B cell (primary cell): ENCODE results near the gene IMMP2L. TPM values are rescaled to one million over a fixed set of nuclear protein-coding genes. Genes with fewer than 3 reads are reported as not detected.

ENCODE experiments used
- ATAC-seq: fragments of 200-7000 bp; cut with Tn5 transposase; one replicate; pipeline ENCODE4 v1.10.0; 2021; ENCODE audit warnings: low read depth, mild to moderate bottlenecking, moderate number of reproducible peaks, moderate library complexity
- CTCF ChIA-PET: fragments of 350-600 bp; sonication (Branson Sonifier 250); formaldehyde crosslinking; loops from one replicate; lab custom pipeline; 2021; ENCODE audit warnings: antibody characterized with exemption, inconsistent platforms; lab: Charles Lee
- POLR2A ChIA-PET: fragments of 350-600 bp; sonication (Branson Sonifier 250); formaldehyde crosslinking; loops from one replicate; lab custom pipeline; 2021; ENCODE audit warnings: antibody characterized with exemption; lab: Charles Lee
- DNase-seq: peaks from one replicate; pipeline ENCODE4 v3.0.0; 2013
- H2AFZ ChIP-seq: 2 replicates; pipeline ENCODE4 v1.6.1; 2012; ENCODE audit warnings: mild to moderate bottlenecking, low read depth, low read length; ENCODE audit not compliant: insufficient read depth, poor library complexity, severe bottlenecking
- H3K27ac ChIP-seq, 2 donors: 1 replicate in 1 of 2; 2 replicates in 1 of 2; pipeline ENCODE4 v1.5.1; 2012 to 2013; ENCODE audit warnings: low read length in 2 of 2, mild to moderate bottlenecking in 2 of 2, moderate library complexity in 1 of 2
- H3K27me3 ChIP-seq, 4 experiments: fragments of 200-600 bp in 1 of 4; sonication (generic) in 1 of 4; replicated peaks in 1 of 4; 1 replicate in 2 of 4; 2 replicates in 2 of 4; pipeline versions ENCODE4 v1.6.1 to v1.7.0; 2013 to 2016; ENCODE audit warnings: low read length in 3 of 4, mild to moderate bottlenecking in 2 of 4, mixed read lengths in 1 of 4, moderate library complexity in 1 of 4; ENCODE audit not compliant: insufficient read depth in 4 of 4, control insufficient read depth in 3 of 4; ENCODE audit errors: control extremely low read depth in 1 of 4
- H3K36me3 ChIP-seq, 2 experiments: replicated peaks in 1 of 2; 1 replicate in 1 of 2; 2 replicates in 1 of 2; pipeline versions ENCODE4 v1.6.1 to v1.7.1; 2013; ENCODE audit warnings: low read length in 1 of 2; ENCODE audit not compliant: insufficient read depth in 2 of 2, control insufficient read depth in 1 of 2; ENCODE audit errors: control extremely low read depth in 1 of 2, extremely low read depth in 1 of 2
- H3K4me1 ChIP-seq, 2 donors: fragments of 200-600 bp in 1 of 2; sonication (generic) in 1 of 2; 1 replicate in 1 of 2; 2 replicates in 1 of 2; pipeline versions ENCODE4 v1.5.1 to v1.6.1; 2013 to 2017; ENCODE audit warnings: low read length in 2 of 2; ENCODE audit not compliant: control insufficient read depth in 2 of 2, insufficient read depth in 2 of 2
- H3K4me2 ChIP-seq: replicated peaks from 2 replicates; pipeline ENCODE3; 2012; ENCODE audit warnings: mild to moderate bottlenecking, low read depth, low read length; ENCODE audit not compliant: poor library complexity, severe bottlenecking
- H3K4me3 ChIP-seq, 5 experiments: fragments of 200-600 bp in 1 of 5; sonication (generic) in 1 of 5; 1 replicate in 3 of 5; 2 replicates in 2 of 5; pipeline versions ENCODE4 v1.5.1 to v1.7.0; 2011 to 2016; ENCODE audit warnings: low read length in 4 of 5, mild to moderate bottlenecking in 4 of 5, low read depth in 2 of 5, control low read depth in 1 of 5, moderate library complexity in 1 of 5; ENCODE audit not compliant: insufficient read depth in 1 of 5; ENCODE audit errors: control extremely low read depth in 1 of 5, extremely low read depth in 1 of 5
- H3K79me2 ChIP-seq: fragments of 200-600 bp; sonication (generic); one replicate; pipeline ENCODE4 v1.6.0; 2016; ENCODE audit warnings: low read length; ENCODE audit not compliant: control insufficient read depth, insufficient read depth
- H3K9ac ChIP-seq: fragments of 200-600 bp; sonication (generic); 2 replicates; pipeline ENCODE4 v1.6.1; 2017; ENCODE audit warnings: mild to moderate bottlenecking, low read length, moderate library complexity
- H3K9me3 ChIP-seq, 3 donors: one replicate each; pipeline versions ENCODE4 v1.6.1 to v1.7.1; 2013; ENCODE audit warnings: low read length in 2 of 3; ENCODE audit not compliant: control insufficient read depth in 2 of 3, insufficient read depth in 1 of 3; ENCODE audit errors: control extremely low read depth in 1 of 3
- H4K20me1 ChIP-seq: 2 replicates; pipeline ENCODE4 v1.6.0; 2012; ENCODE audit warnings: mild to moderate bottlenecking, low read length; ENCODE audit not compliant: insufficient read depth, control insufficient read depth, poor library complexity, severe bottlenecking
- H3K27ac Mint-ChIP-seq: one replicate; pipeline ENCODE4 v1.8.0; 2021; ENCODE audit warnings: mixed read lengths
- H3K27me3 Mint-ChIP-seq: one replicate; pipeline ENCODE4 v1.8.0; 2021; ENCODE audit warnings: mixed read lengths
- H3K4me1 Mint-ChIP-seq: one replicate; pipeline ENCODE4 v1.8.0; 2021; ENCODE audit warnings: mixed read lengths
- H3K4me3 Mint-ChIP-seq: one replicate; pipeline ENCODE4 v1.8.0; 2021; ENCODE audit warnings: mixed read lengths
- H3K9me3 Mint-ChIP-seq: one replicate; pipeline ENCODE4 v1.8.0; 2022; ENCODE audit warnings: mixed read lengths; ENCODE audit not compliant: insufficient read depth
- CTCF ChIP-seq: fragments of 200-600 bp; IDR thresholded peaks from one replicate; pipeline ENCODE4 v1.8.0; 2022; ENCODE audit warnings: antibody characterized with exemption, mild to moderate bottlenecking
- EZH2 ChIP-seq: IDR thresholded peaks from 2 replicates; pipeline ENCODE4 v1.6.1; 2012; ENCODE audit warnings: borderline replicate concordance, low read depth, mild to moderate bottlenecking, moderate library complexity, low read length; ENCODE audit not compliant: insufficient read depth, poor library complexity, severe bottlenecking
- WGBS: methylation state at CpG from one replicate; pipeline ENCODE4 v1.1.5; 2013; ENCODE audit warnings: missing lambda C conversion rate; ENCODE audit not compliant: insufficient coverage; 5-methylcytosine and 5-hydroxymethylcytosine counted together
- intact Hi-C: fragments of 100-400 bp; cut with micrococcal nuclease; formaldehyde crosslinking; loops from one replicate; pipeline ENCODE4 v1.10.0; 2022
- polyA plus RNA-seq: library from polyadenylated mRNA; depleted of rRNA; stranded (reverse); fragments of >200 nt; gene quantifications from 2 replicates; pipeline ENCODE4 v1.2.3, GENCODE V29; 2012
- total RNA-seq, 2 donors: library from RNA; stranded (reverse); fragments of 120-200 nt in 1 of 2; gene quantifications; 1 replicate in 1 of 2; 2 replicates in 1 of 2; pipeline versions ENCODE4 v1.2.3 to v1.2.4, GENCODE V29; 2013 to 2022

Gene IMMP2L
- total and polyA plus RNA-seq, 2 donors (not counting 1 experiment from before 2014, with no cell fraction given), result 3.8 to 34.2 TPM

DNA sequence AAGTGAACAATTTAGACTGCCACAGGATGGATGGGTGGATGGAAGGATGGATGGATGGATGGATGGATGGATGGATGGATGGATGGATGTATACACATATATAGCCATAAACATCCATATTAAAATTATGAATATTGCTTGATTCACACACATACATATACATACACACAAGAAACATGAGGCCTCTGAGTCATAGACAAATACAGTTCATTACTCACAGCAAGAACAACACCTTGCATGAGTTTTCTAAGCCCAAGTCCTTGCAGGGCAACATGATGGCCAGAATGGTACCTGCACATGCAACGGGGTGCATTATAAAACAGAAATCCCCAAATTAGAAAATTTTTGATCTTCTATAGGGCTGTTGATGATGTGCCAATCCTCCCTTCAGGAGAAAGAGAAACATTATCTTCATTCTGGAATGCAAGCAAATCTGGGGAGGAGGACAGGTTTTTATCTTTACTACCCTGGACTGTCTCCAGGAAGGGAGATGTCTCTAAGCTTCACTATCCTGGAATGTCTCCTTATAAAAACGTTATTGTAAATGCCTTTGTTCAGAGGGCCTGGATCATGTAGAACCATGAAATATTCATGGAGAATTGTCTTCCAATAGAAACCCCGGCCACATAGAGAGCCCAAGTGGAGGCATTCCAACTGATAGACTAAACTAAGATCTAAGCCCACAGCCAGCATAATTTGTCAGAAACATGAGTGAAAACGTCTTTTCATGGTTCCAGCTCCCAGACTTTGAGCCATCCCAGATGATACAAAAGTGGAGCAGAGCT lies 709.9 kb downstream of the IMMP2L start:
- no peak overlapping the region for H3K4me3 Mint-ChIP-seq
- H3K9me3 Mint-ChIP-seq, result peaks cover 3% of the 10 kb centered on the region
- no peak overlapping the region for H3K27ac ChIP-seq
- H2AFZ ChIP-seq, result no peak overlapping the region
- no peaks in the 10 kb centered on the region for H3K36me3 ChIP-seq
- H3K4me3 ChIP-seq, result no peak overlapping the region
- no peaks in the 10 kb centered on the region for H3K27me3 ChIP-seq
- H4K20me1 ChIP-seq, result no peaks in the 10 kb centered on the region
- ATAC-seq, result no peak
- no peaks in the 10 kb centered on the region for H3K4me1 ChIP-seq
- no peak for DNase-seq
- POLR2A ChIA-PET, result no interaction called here
- H3K79me2 ChIP-seq, result no peaks in the 10 kb centered on the region
- H3K4me2 ChIP-seq, result no peak overlapping the region
- H3K9me3 ChIP-seq, result no peaks in the 10 kb centered on the region
- H3K27ac Mint-ChIP-seq, result no peak overlapping the region
- no peak overlapping the region for H3K9ac ChIP-seq
- CTCF ChIA-PET, result no interaction called here
- H3K4me1 Mint-ChIP-seq, result no peaks in the 10 kb centered on the region
- H3K27me3 Mint-ChIP-seq, result no peaks in the 10 kb centered on the region
- intact Hi-C loops, result no loop called here
- TF ChIP-seq EZH2, result no peak
- no peak for TF ChIP-seq CTCF
- WGBS, result 86% methylated on average over 1 of the region's 4 CpGs

DNA sequence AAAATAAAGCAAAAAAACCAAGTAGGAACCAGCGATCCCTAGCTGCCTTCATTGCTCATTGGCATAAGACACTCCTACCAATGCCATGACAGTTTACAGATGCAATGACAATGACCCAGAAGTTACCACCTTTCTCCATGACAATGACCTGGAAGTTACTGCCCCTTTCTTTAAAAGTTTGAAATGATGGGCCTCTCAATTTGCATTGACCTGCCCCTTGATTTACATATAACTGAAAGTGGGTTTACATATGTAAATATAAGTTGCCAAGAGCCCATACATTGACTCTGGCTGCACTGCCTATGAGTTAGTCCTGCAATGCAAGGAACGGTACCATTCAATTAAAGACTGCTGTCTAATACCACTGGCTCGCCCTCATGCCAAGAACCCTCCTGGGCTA lies 712.1 kb downstream of the IMMP2L start:
- no peak overlapping the region for H3K4me3 Mint-ChIP-seq

More for the DNA sequence above, 712.1 kb downstream of the IMMP2L start:
- Histone ChIP-seq H2AFZ (no peak overlapping the region), H4K20me1 (no peaks in the 10 kb centered on the region), H3K4me3 (no peak overlapping the region), H3K36me3 (no peaks in the 10 kb centered on the region), H3K27ac (no peak overlapping the region), H3K4me1 (no peaks in the 10 kb centered on the region), H3K9me3 (no peaks in the 10 kb centered on the region), H3K79me2 (no peaks in the 10 kb centered on the region), H3K4me2 (no peak overlapping the region), H3K9ac (no peak overlapping the region), H3K27me3 (no peaks in the 10 kb centered on the region)
- ChIA-PET CTCF (no interaction called here), POLR2A (interaction anchor here (0.8 kb wide), 1 partner anchor 183 kb away, joined by 3 read pairs; no protein-coding TSS in a partner anchor)
- Mint-ChIP-seq H3K4me1 (no peaks in the 10 kb centered on the region), H3K27me3 (no peaks in the 10 kb centered on the region), H3K9me3 (peaks cover 3% of the 10 kb centered on the region), H3K27ac (no peak overlapping the region)
- DNase-seq (no peak), ATAC-seq (no peak)
- no peak for TF ChIP-seq EZH2
- no peak for TF ChIP-seq CTCF
- WGBS, result 100% methylated on average over 2 of the region's 3 CpGs
- intact Hi-C loops, result no loop called here
